ENCODE results near the gene SIRT7.

The SIRT7 gene

GRCh38 chr17:81964081-81964849 is 46.3 kb upstream of the SIRT7 start:
- Histone ChIP-seq H3K18ac (ENCODE audit: low read length) (no peak overlapping the region), H3K9me3 (replicated peaks in 1 of 2; ENCODE audit: control insufficient read depth in 2 of 2, insufficient read depth in 1 of 2, low read depth in 1 of 2, low read length in 2 of 2) (no peaks in the 10 kb centered on the region), H3K4me1 (ENCODE audit: control insufficient read depth in 2 of 2, insufficient read depth in 1 of 2, low read depth in 1 of 2, low read length in 2 of 2) (peaks cover 18 to 36% of the 10 kb centered on the region in 2 donors), H3K36me3 (replicated peaks in 1 of 2; ENCODE audit: control insufficient read depth in 2 of 2, insufficient read depth in 2 of 2, low read length in 2 of 2) (no peaks in the 10 kb centered on the region), H3K4ac (ENCODE audit: low read length) (no peak overlapping the region), H2BK12ac (ENCODE audit: low read length) (no peak overlapping the region), H3K14ac (ENCODE audit: low read length) (no peak overlapping the region), H3K23ac (ENCODE audit: low read depth, low read length, poor library complexity) (no peak overlapping the region), H2BK120ac (ENCODE audit: low read depth, low read length) (no peak overlapping the region), H3K27ac (replicated peaks; ENCODE audit: low read length) (no peak overlapping the region), H2AFZ (ENCODE audit: low read length) (no peak overlapping the region), H3K79me1 (ENCODE audit: low read depth, low read length) (peaks cover 1% of the 10 kb centered on the region), H2AK5ac (ENCODE audit: low read depth, low read length) (peak overlapping the region; percentile 35), H4K8ac (ENCODE audit: low read depth, low read length) (no peak overlapping the region), H2BK15ac (ENCODE audit: low read length) (peak overlapping the region; percentile 10), H3K4me2 (ENCODE audit: insufficient read depth, low read length, poor library complexity, severe bottlenecking) (no peak overlapping the region), H4K91ac (ENCODE audit: low read depth, low read length, poor library complexity) (no peak overlapping the region), H3K4me3 (ENCODE audit: low read length in 2 of 2) (no peak overlapping the region), H2BK5ac (ENCODE audit: low read length) (no peak overlapping the region), H3K9ac (ENCODE audit: low read depth, low read length, poor library complexity) (no peak overlapping the region), H3K27me3 (ENCODE audit: control insufficient read depth in 3 of 3, insufficient read depth in 3 of 3, low read depth in 1 of 3, low read length in 3 of 3) (peaks cover 26 to 67% (median 53%) of the 10 kb centered on the region in 3 experiments)
- DNase-seq (ENCODE audit: low spot score) = no peak
- no CpG with 5 or more reads among the region's 22 CpGs for WGBS, 2 donors (ENCODE audit: extremely low coverage in 2 of 2, insufficient read length in 2 of 2, insufficient replicate concordance in 1 of 2)

GRCh38 chr17:81962499-81963441 is 44.8 kb upstream of the SIRT7 start:
- Histone ChIP-seq H4K91ac (ENCODE audit: low read depth, low read length, poor library complexity) (no peak overlapping the region), H2BK5ac (ENCODE audit: low read length) (no peak overlapping the region), H4K8ac (ENCODE audit: low read depth, low read length) (no peak overlapping the region), H3K9me3 (replicated peaks in 1 of 2; ENCODE audit: control insufficient read depth in 2 of 2, insufficient read depth in 1 of 2, low read depth in 1 of 2, low read length in 2 of 2) (no peaks in the 10 kb centered on the region), H3K27me3 (ENCODE audit: control insufficient read depth in 3 of 3, insufficient read depth in 3 of 3, low read depth in 1 of 3, low read length in 3 of 3) (peaks cover 31 to 82% (median 68%) of the 10 kb centered on the region in 3 experiments), H3K27ac (replicated peaks; ENCODE audit: low read length) (no peak overlapping the region), H3K9ac (ENCODE audit: low read depth, low read length, poor library complexity) (no peak overlapping the region), H3K79me1 (ENCODE audit: low read depth, low read length) (peaks cover 1% of the 10 kb centered on the region), H3K4me1 (ENCODE audit: control insufficient read depth in 2 of 2, insufficient read depth in 1 of 2, low read depth in 1 of 2, low read length in 2 of 2) (peaks cover 15 to 31% of the 10 kb centered on the region in 2 donors), H3K23ac (ENCODE audit: low read depth, low read length, poor library complexity) (peak overlapping the region; percentile 55), H2BK15ac (ENCODE audit: low read length) (peak overlapping the region; percentile 58), H2BK12ac (ENCODE audit: low read length) (peak overlapping the region; percentile 90), H2AK5ac (ENCODE audit: low read depth, low read length) (peak overlapping the region; percentile 30), H3K4me2 (ENCODE audit: insufficient read depth, low read length, poor library complexity, severe bottlenecking) (no peak overlapping the region), H3K18ac (ENCODE audit: low read length) (no peak overlapping the region), H3K14ac (ENCODE audit: low read length) (peak overlapping the region; percentile 31), H3K36me3 (replicated peaks in 1 of 2; ENCODE audit: control insufficient read depth in 2 of 2, insufficient read depth in 2 of 2, low read length in 2 of 2) (no peaks in the 10 kb centered on the region), H2AFZ (ENCODE audit: low read length) (no peak overlapping the region), H2BK120ac (ENCODE audit: low read depth, low read length) (no peak overlapping the region), H3K4ac (ENCODE audit: low read length) (no peak overlapping the region), H3K4me3 (ENCODE audit: low read length in 2 of 2) (no peak overlapping the region)
- WGBS, 2 donors (ENCODE audit: extremely low coverage in 2 of 2, insufficient read length in 2 of 2, insufficient replicate concordance in 1 of 2) = no CpG with 5 or more reads among the region's 37 CpGs
- no peak for DNase-seq (ENCODE audit: low spot score)

- H2BK15ac ChIP-seq (ENCODE audit: low read length) = peak overlapping the region; percentile 81
- DNase-seq (ENCODE audit: low spot score) = no peak
Observed at GRCh38 chr17:81961521-81962498, 43.8 kb upstream of the SIRT7 start.

More at GRCh38 chr17:81961521-81962498, 43.8 kb upstream of the SIRT7 start:
- Histone ChIP-seq H3K18ac (ENCODE audit: low read length) (peak overlapping the region; percentile 90), H3K27me3 (ENCODE audit: control insufficient read depth in 3 of 3, insufficient read depth in 3 of 3, low read depth in 1 of 3, low read length in 3 of 3) (peaks cover 31 to 84% (median 66%) of the 10 kb centered on the region in 3 experiments), H2BK120ac (ENCODE audit: low read depth, low read length) (no peak overlapping the region), H3K9ac (ENCODE audit: low read depth, low read length, poor library complexity) (no peak overlapping the region), H3K4ac (ENCODE audit: low read length) (no peak overlapping the region), H4K8ac (ENCODE audit: low read depth, low read length) (no peak overlapping the region), H2AK5ac (ENCODE audit: low read depth, low read length) (peak overlapping the region; percentile 30), H3K23ac (ENCODE audit: low read depth, low read length, poor library complexity) (peak overlapping the region; percentile 43), H3K79me1 (ENCODE audit: low read depth, low read length) (peaks cover 1% of the 10 kb centered on the region), H3K9me3 (replicated peaks in 1 of 2; ENCODE audit: control insufficient read depth in 2 of 2, insufficient read depth in 1 of 2, low read depth in 1 of 2, low read length in 2 of 2) (no peaks in the 10 kb centered on the region), H3K14ac (ENCODE audit: low read length) (no peak overlapping the region), H2BK5ac (ENCODE audit: low read length) (no peak overlapping the region), H2AFZ (ENCODE audit: low read length) (peak overlapping the region; percentile 45), H3K4me3 (ENCODE audit: low read length in 2 of 2) (peak overlapping the region in 1 of 2 donors; percentile 31), H3K36me3 (replicated peaks in 1 of 2; ENCODE audit: control insufficient read depth in 2 of 2, insufficient read depth in 2 of 2, low read length in 2 of 2) (no peaks in the 10 kb centered on the region), H4K91ac (ENCODE audit: low read depth, low read length, poor library complexity) (no peak overlapping the region), H3K4me1 (ENCODE audit: control insufficient read depth in 2 of 2, insufficient read depth in 1 of 2, low read depth in 1 of 2, low read length in 2 of 2) (peaks cover 7 to 21% of the 10 kb centered on the region in 2 donors), H3K27ac (replicated peaks; ENCODE audit: low read length) (no peak overlapping the region), H2BK12ac (ENCODE audit: low read length) (peak overlapping the region; percentile 94), H3K4me2 (ENCODE audit: insufficient read depth, low read length, poor library complexity, severe bottlenecking) (peak overlapping the region; percentile 80)
- no CpG with 5 or more reads among the region's 82 CpGs for WGBS, 2 donors (ENCODE audit: extremely low coverage in 2 of 2, insufficient read length in 2 of 2, insufficient replicate concordance in 1 of 2)
